OCI-LY1 (cell line): Measurements from ENCODE around the gene VWA3B.

Source experiments
- H2AFZ ChIP-seq: fragments of 200-600 bp; sonication (generic), shearing (Covaris generic); 2 replicates; pipeline ENCODE4 v1.6.0; 2014; ENCODE audit warnings: antibody characterized with exemption, mild to moderate bottlenecking, low read length
- H3F3A ChIP-seq: fragments of 200-600 bp; sonication (generic), shearing (Covaris generic); 2 replicates; pipeline ENCODE4 v1.6.0; 2014; ENCODE audit warnings: mild to moderate bottlenecking, antibody characterized with exemption, low read length, moderate library complexity; ENCODE audit not compliant: insufficient read depth
- H3K27ac ChIP-seq: fragments of 200-600 bp; sonication (generic); 2 replicates; pipeline ENCODE4 v1.5.1; 2014; ENCODE audit warnings: low read length, mixed run types, mild to moderate bottlenecking, low read depth; ENCODE audit not compliant: poor library complexity, severe bottlenecking
- H3K27me3 ChIP-seq: fragments of 200-600 bp; sonication (generic); 2 replicates; pipeline ENCODE4 v1.6.0; 2014; ENCODE audit warnings: antibody characterized with exemption, mild to moderate bottlenecking, low read length, moderate library complexity; ENCODE audit not compliant: insufficient read depth
- H3K36me3 ChIP-seq: fragments of 200-600 bp; sonication (generic); 2 replicates; pipeline ENCODE4 v1.6.1; 2014; ENCODE audit warnings: mild to moderate bottlenecking, antibody characterized with exemption, low read length, moderate library complexity, mixed read lengths; ENCODE audit not compliant: insufficient read depth
- H3K4me1 ChIP-seq: fragments of 200-600 bp; sonication (generic); 2 replicates; pipeline ENCODE4 v1.5.1; 2014; ENCODE audit warnings: mild to moderate bottlenecking, low read length, moderate library complexity; ENCODE audit not compliant: insufficient read depth, severe bottlenecking
- H3K4me2 ChIP-seq: fragments of 200-600 bp; sonication (generic), shearing (Covaris generic); 2 replicates; pipeline ENCODE4 v1.6.1; 2014; ENCODE audit warnings: low read length
- H3K4me3 ChIP-seq: fragments of 200-600 bp; sonication (generic); 2 replicates; pipeline ENCODE4 v1.5.1; 2014; ENCODE audit warnings: low read length, low read depth, mild to moderate bottlenecking, mixed read lengths; ENCODE audit not compliant: poor library complexity, severe bottlenecking
- H3K79me2 ChIP-seq: fragments of 200-600 bp; shearing (Covaris generic); 2 replicates; pipeline ENCODE4 v1.6.1; 2016; ENCODE audit warnings: mixed run types, low read length, mixed read lengths; ENCODE audit not compliant: insufficient read depth
- H3K9ac ChIP-seq: fragments of 200-600 bp; sonication (generic), shearing (Covaris generic); 2 replicates; pipeline ENCODE4 v1.6.1; 2014; ENCODE audit warnings: mild to moderate bottlenecking, low read length, mixed read lengths
- H3K9me2 ChIP-seq: fragments of 200-600 bp; sonication (generic), shearing (Covaris generic); 2 replicates; pipeline ENCODE4 v1.6.1; 2014; ENCODE audit warnings: low read depth, mild to moderate bottlenecking, low read length, mixed read lengths
- H3K9me3 ChIP-seq: fragments of 200-600 bp; shearing (Covaris generic); 2 replicates; pipeline ENCODE4 v1.6.1; 2014; ENCODE audit warnings: low read length, mixed read lengths
- H4K20me1 ChIP-seq: fragments of 200-600 bp; sonication (generic), shearing (Covaris generic); 2 replicates; pipeline ENCODE4 v1.6.0; 2016; ENCODE audit warnings: mild to moderate bottlenecking, low read length; ENCODE audit not compliant: insufficient read depth
- EZH2 ChIP-seq: fragments of 200-600 bp; sonication (generic), shearing (Covaris generic); IDR thresholded peaks from 2 replicates; pipeline ENCODE4 v1.8.0; 2017; ENCODE audit warnings: borderline replicate concordance, mixed run types, mild to moderate bottlenecking, antibody characterized with exemption, low read length, moderate library complexity, mixed read lengths
- TF ChIP-seq, protein P1 (sequence below): fragments of 200-600 bp; sonication (generic), shearing (Covaris generic); IDR thresholded peaks from 2 replicates; pipeline ENCODE4 v1.5.1; 2017; ENCODE audit warnings: mild to moderate bottlenecking, antibody characterized with exemption, low read length, moderate library complexity, mixed read lengths

Gene VWA3B

DNA sequence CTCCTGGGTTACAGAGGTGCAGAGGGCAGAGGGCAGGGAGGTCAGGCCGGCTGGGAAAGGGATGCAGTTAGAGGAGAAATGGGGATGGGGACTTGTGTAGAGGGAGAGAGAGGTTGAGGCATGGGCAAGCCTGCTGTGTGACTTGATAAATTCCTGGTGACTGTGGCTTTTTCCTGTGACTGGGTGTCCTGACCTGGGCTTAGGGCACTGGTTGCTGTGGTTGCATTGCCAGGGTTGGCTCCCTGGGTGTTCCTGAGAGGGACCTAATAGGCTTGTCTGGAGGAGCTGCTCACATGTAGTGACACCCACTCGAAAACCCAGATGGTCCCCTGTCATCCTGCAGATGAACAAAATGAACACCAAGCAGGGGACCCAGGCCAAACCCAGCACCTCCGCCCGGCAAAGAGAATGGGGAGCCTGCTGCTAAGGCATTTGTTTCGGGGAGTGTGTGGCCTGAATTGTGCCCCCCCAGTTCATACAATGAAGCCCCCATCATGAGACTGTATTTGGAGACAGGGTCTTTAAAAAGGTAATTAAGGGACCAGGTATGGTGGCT is 78.6 kb downstream of the VWA3B start:
- no peak overlapping the region for H3K4me3 ChIP-seq
- H3K9me2 ChIP-seq, result no peaks in the 10 kb centered on the region
- no peak overlapping the region for H3K9ac ChIP-seq
- no peaks in the 10 kb centered on the region for H3K4me1 ChIP-seq
- H3K36me3 ChIP-seq, result no peaks in the 10 kb centered on the region
- H3K79me2 ChIP-seq, result no peaks in the 10 kb centered on the region
- peaks cover 3% of the 10 kb centered on the region; the same call in 1 of the 2 replicates for H3K27me3 ChIP-seq
- no peak overlapping the region for H3K27ac ChIP-seq
- no peak overlapping the region for H2AFZ ChIP-seq
- H3F3A ChIP-seq, result no peaks in the 10 kb centered on the region
- TF ChIP-seq, protein P1, sequence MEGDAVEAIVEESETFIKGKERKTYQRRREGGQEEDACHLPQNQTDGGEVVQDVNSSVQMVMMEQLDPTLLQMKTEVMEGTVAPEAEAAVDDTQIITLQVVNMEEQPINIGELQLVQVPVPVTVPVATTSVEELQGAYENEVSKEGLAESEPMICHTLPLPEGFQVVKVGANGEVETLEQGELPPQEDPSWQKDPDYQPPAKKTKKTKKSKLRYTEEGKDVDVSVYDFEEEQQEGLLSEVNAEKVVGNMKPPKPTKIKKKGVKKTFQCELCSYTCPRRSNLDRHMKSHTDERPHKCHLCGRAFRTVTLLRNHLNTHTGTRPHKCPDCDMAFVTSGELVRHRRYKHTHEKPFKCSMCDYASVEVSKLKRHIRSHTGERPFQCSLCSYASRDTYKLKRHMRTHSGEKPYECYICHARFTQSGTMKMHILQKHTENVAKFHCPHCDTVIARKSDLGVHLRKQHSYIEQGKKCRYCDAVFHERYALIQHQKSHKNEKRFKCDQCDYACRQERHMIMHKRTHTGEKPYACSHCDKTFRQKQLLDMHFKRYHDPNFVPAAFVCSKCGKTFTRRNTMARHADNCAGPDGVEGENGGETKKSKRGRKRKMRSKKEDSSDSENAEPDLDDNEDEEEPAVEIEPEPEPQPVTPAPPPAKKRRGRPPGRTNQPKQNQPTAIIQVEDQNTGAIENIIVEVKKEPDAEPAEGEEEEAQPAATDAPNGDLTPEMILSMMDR, result no peak
- no peak for TF ChIP-seq EZH2
- H3K4me2 ChIP-seq, result no peak overlapping the region
- no peaks in the 10 kb centered on the region for H3K9me3 ChIP-seq
- H4K20me1 ChIP-seq, result no peaks in the 10 kb centered on the region

DNA sequence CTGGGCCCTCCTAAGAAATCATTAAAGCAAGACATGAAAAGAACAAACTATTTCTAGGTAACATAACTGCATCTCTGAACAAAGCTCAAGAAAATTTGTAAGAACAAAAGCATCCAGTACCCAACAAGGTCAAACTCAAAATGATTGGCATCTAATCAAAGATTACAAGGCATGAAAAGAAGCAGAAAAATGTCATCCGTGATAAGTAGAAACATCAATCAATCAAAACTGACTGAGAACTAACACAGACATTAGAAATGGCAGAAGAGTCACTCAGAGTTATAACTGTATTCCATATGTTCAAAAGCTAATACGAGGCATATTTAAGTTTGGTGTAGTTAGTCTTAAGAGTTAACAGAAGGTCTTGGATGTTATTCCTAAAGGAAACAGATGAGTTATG is 80.9 kb downstream of the VWA3B start:
- H3K4me3 ChIP-seq, result no peak overlapping the region
- no peaks in the 10 kb centered on the region for H3K4me1 ChIP-seq
- no peaks in the 10 kb centered on the region for H3F3A ChIP-seq
- H3K27ac ChIP-seq, result no peak overlapping the region
- H2AFZ ChIP-seq, result no peak overlapping the region
- H3K9me3 ChIP-seq, result no peaks in the 10 kb centered on the region
- H3K9me2 ChIP-seq, result no peaks in the 10 kb centered on the region
- H3K79me2 ChIP-seq, result no peaks in the 10 kb centered on the region
- no peaks in the 10 kb centered on the region for H3K36me3 ChIP-seq
- H3K9ac ChIP-seq, result no peak overlapping the region
- peaks cover under 1% of the 10 kb centered on the region; the same call in 1 of the 2 replicates for H3K27me3 ChIP-seq
- TF ChIP-seq EZH2, result no peak
- TF ChIP-seq, protein P1, result no peak
- no peaks in the 10 kb centered on the region for H4K20me1 ChIP-seq
- no peak overlapping the region for H3K4me2 ChIP-seq

DNA sequence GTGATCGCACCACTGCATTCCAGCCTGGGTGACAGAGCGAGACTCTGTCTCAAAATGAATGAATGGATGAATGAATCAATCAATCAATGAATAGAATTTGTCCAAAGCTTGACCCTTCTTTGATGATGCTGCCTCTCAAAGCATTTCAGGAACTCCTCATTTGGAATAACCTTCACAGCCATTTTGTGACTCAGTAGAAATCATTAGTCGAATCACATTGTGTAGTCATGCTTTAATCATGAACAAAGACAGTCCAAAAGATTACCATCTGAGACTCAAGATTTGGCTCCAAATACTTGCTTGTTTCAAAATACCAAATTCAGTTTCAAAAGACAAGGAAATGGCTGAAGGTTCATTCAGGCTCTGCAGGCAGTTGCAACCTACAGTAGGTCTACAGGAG is 83.1 kb downstream of the VWA3B start:
- no peak overlapping the region for H3K4me2 ChIP-seq
- H3K27ac ChIP-seq, result no peak overlapping the region
- H3K9me3 ChIP-seq, result no peaks in the 10 kb centered on the region
- H3F3A ChIP-seq, result no peaks in the 10 kb centered on the region
- no peaks in the 10 kb centered on the region for H3K27me3 ChIP-seq
- no peaks in the 10 kb centered on the region for H3K36me3 ChIP-seq
- H3K79me2 ChIP-seq, result no peaks in the 10 kb centered on the region
- H3K4me3 ChIP-seq, result no peak overlapping the region
- no peak overlapping the region for H2AFZ ChIP-seq
- no peaks in the 10 kb centered on the region for H4K20me1 ChIP-seq
- H3K9me2 ChIP-seq, result no peaks in the 10 kb centered on the region
- no peak overlapping the region for H3K9ac ChIP-seq
- no peaks in the 10 kb centered on the region for H3K4me1 ChIP-seq
- TF ChIP-seq, protein P1, result no peak
- TF ChIP-seq EZH2, result no peak
